ENCODE data around the gene EZH1. TPM values are rescaled to one million over a fixed set of nuclear protein-coding genes. Genes with fewer than 3 reads are reported as not detected.

Gene EZH1
- total RNA-seq, 4 donors from 2014 or later = 33.2 to 105 (median 51.0) TPM

GRCh38 chr17:42679492-42680330 is 65.1 kb downstream of the EZH1 start:
- DNase-seq (ENCODE audit: low spot score in 2 of 2) = no peak
- TF ChIP-seq POLR2AphosphoS5 (IDR thresholded peaks at IDR 0.05) = peak in 2 of 3 donors; percentile 13 to 54
- TF ChIP-seq, protein P1, sequence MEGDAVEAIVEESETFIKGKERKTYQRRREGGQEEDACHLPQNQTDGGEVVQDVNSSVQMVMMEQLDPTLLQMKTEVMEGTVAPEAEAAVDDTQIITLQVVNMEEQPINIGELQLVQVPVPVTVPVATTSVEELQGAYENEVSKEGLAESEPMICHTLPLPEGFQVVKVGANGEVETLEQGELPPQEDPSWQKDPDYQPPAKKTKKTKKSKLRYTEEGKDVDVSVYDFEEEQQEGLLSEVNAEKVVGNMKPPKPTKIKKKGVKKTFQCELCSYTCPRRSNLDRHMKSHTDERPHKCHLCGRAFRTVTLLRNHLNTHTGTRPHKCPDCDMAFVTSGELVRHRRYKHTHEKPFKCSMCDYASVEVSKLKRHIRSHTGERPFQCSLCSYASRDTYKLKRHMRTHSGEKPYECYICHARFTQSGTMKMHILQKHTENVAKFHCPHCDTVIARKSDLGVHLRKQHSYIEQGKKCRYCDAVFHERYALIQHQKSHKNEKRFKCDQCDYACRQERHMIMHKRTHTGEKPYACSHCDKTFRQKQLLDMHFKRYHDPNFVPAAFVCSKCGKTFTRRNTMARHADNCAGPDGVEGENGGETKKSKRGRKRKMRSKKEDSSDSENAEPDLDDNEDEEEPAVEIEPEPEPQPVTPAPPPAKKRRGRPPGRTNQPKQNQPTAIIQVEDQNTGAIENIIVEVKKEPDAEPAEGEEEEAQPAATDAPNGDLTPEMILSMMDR (IDR thresholded peaks at IDR 0.05) = peak; percentile 87 to 94
- no peak for TF ChIP-seq POLR2A (IDR thresholded peaks at IDR 0.05)
- no peak for TF ChIP-seq EP300 (IDR thresholded peaks at IDR 0.05)
- WGBS = 9% methylated on average over 15 of the region's 78 CpGs
- H3K36me3 ChIP-seq = no peaks in the 10 kb centered on the region
- peaks cover 76% of the 10 kb centered on the region for H3K4me1 ChIP-seq
- H3K27me3 ChIP-seq = peaks cover 3% of the 10 kb centered on the region
- peak overlapping the region; percentile 84 for H3K4me3 ChIP-seq
- H3K27ac ChIP-seq = peak overlapping the region; percentile 96
- no peaks in the 10 kb centered on the region for H3K9me3 ChIP-seq

GRCh38 chr17:42678951-42679491 is 65.8 kb downstream of the EZH1 start:
- TF ChIP-seq, protein P1 (IDR thresholded peaks at IDR 0.05) = no peak
- TF ChIP-seq EP300 (IDR thresholded peaks at IDR 0.05) (no peak), POLR2A (IDR thresholded peaks at IDR 0.05) (no peak), POLR2AphosphoS5 (IDR thresholded peaks at IDR 0.05) (no peak)
- peaks cover 3% of the 10 kb centered on the region for H3K27me3 ChIP-seq
- H3K9me3 ChIP-seq = no peaks in the 10 kb centered on the region
- no peaks in the 10 kb centered on the region for H3K36me3 ChIP-seq
- H3K4me3 ChIP-seq = peak overlapping the region; percentile 84
- peak overlapping the region; percentile 96 for H3K27ac ChIP-seq
- peaks cover 79% of the 10 kb centered on the region for H3K4me1 ChIP-seq
- peak in 1 of 2 donors; percentile 83 for DNase-seq (ENCODE audit: low spot score in 2 of 2)
- WGBS = 2% methylated on average over 13 of the region's 18 CpGs

GRCh38 chr17:42677921-42678781 is 66.7 kb downstream of the EZH1 start:
- peaks cover 2% of the 10 kb centered on the region for H3K36me3 ChIP-seq
- peak; percentile 94 to 96 for DNase-seq (ENCODE audit: low spot score in 2 of 2)
- peak overlapping the region; percentile 96 for H3K27ac ChIP-seq
- WGBS = 2% methylated on average over 9 of the region's 53 CpGs
- no peaks in the 10 kb centered on the region for H3K9me3 ChIP-seq
- TF ChIP-seq POLR2AphosphoS5 (IDR thresholded peaks at IDR 0.05) (no peak), POLR2A (IDR thresholded peaks at IDR 0.05) (no peak), EP300 (IDR thresholded peaks at IDR 0.05) (no peak)
- TF ChIP-seq, protein P1 (IDR thresholded peaks at IDR 0.05) = no peak
- H3K4me1 ChIP-seq = peaks cover 79% of the 10 kb centered on the region
- no peaks in the 10 kb centered on the region for H3K27me3 ChIP-seq
- H3K4me3 ChIP-seq = peak overlapping the region; percentile 84

GRCh38 chr17:42677012-42677857 is 67.6 kb downstream of the EZH1 start:
- WGBS = 3% methylated on average over 12 of the region's 33 CpGs

More at GRCh38 chr17:42677012-42677857, 67.6 kb downstream of the EZH1 start:
- H3K36me3 ChIP-seq = peaks cover 6% of the 10 kb centered on the region
- TF ChIP-seq POLR2A (IDR thresholded peaks at IDR 0.05) (no peak), EP300 (IDR thresholded peaks at IDR 0.05) (no peak), POLR2AphosphoS5 (IDR thresholded peaks at IDR 0.05) (peak in 1 of 3 donors; percentile 78)
- TF ChIP-seq, protein P1 (IDR thresholded peaks at IDR 0.05) = no peak
- no peaks in the 10 kb centered on the region for H3K9me3 ChIP-seq
- H3K27ac ChIP-seq = peak overlapping the region; percentile 96
- peak overlapping the region; percentile 84 for H3K4me3 ChIP-seq
- peaks cover 79% of the 10 kb centered on the region for H3K4me1 ChIP-seq
- no peaks in the 10 kb centered on the region for H3K27me3 ChIP-seq
- peak; percentile 100 for DNase-seq (ENCODE audit: low spot score in 2 of 2)

Measured in suprapubic skin (tissue), 4 donors.